Ascending aorta (tissue), 2 donors: ENCODE data around the gene TMEM135. TPM values are rescaled to one million over a fixed set of nuclear protein-coding genes. Genes with fewer than 3 reads are reported as not detected.

Experiments used
- DNase-seq, 2 donors: peaks; one replicate each; pipeline ENCODE4 v3.0.0-alpha.2; 2019; ENCODE audit warnings: low spot score in 2 of 2
- H3K27ac ChIP-seq, 2 donors: fragments of 200-600 bp; sonication (generic); one replicate each; pipeline ENCODE4 v1.5.1; 2016 to 2017; ENCODE audit warnings: mild to moderate bottlenecking in 1 of 2
- H3K27me3 ChIP-seq: fragments of 200-600 bp; sonication (generic); one replicate; pipeline ENCODE4 v1.5.1; 2017
- H3K36me3 ChIP-seq, 2 donors: fragments of 200-600 bp; sonication (generic); one replicate each; pipeline ENCODE4 v1.5.1; 2016
- H3K4me1 ChIP-seq, 2 donors: fragments of 200-600 bp; sonication (generic); one replicate each; pipeline ENCODE4 v1.5.1; 2016 to 2017; ENCODE audit warnings: mild to moderate bottlenecking in 1 of 2
- H3K4me3 ChIP-seq, 2 donors: fragments of 200-600 bp; sonication (generic); one replicate each; pipeline ENCODE4 v1.5.1; 2016 to 2017; ENCODE audit warnings: mild to moderate bottlenecking in 1 of 2
- H3K9me3 ChIP-seq, 2 donors: fragments of 200-600 bp; sonication (generic); one replicate each; pipeline ENCODE4 v1.5.1; 2016
- CTCF ChIP-seq, 3 experiments: fragments of 200-600 bp in 2 of 3; fragments of 450-650 bp in 1 of 3; sonication (generic) in 2 of 3; IDR thresholded peaks; one replicate each; pipeline ENCODE4 v1.5.1; 2016 to 2019; ENCODE audit warnings: antibody characterized with exemption in 3 of 3, mild to moderate bottlenecking in 1 of 3, moderate library complexity in 1 of 3
- intact Hi-C: fragments of 100-400 bp; cut with DNase I; formaldehyde crosslinking; loops from one replicate; pipeline ENCODE4 v1.15.1; 2023
- total RNA-seq: library from RNA; depleted of rRNA; stranded (reverse); fragments of >200 nt; gene quantifications from one replicate; pipeline ENCODE4 v1.1.0, GENCODE V29; 2016

The TMEM135 gene
- total RNA-seq, 1 donor from 2014 or later: 18.4 TPM

- DNase-seq: no peak
These were observed 328.6 kb downstream of the TMEM135 start for GRCh38 chr11:87366346-87366745.

DNA sequence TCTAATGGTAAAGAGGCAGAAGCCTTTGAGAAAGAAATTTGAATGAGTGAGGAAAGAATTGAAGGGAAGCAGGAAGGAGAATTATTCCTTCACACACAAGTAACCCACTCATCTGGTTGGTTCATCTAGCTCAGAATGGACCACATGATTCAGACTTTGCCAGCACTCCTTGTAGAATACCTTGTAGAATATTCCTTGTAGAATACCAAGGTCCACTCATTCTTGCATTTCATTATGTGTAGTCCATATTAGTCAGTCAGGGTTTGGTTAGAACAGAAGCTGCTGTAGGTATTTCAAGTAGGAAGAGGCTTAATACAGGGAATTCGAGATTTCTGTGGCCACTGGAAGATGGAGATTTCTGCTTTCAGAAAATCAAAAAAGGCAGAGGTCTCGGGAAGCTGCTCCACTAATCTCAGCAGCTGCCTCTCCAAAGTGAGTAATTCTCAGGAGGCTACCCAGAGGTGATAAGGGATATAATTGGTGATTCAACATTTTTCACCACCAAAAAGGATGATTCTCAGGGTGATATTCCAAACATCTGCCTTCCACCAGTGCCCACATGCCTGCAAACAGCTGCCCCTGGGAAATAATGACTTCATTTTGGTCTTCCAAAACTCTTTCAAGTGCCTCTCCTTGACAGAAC, 329.1 kb downstream of the TMEM135 start:
- intact Hi-C loops: no loop called here
- H3K36me3 ChIP-seq: no peaks in the 10 kb centered on the region
- DNase-seq: no peak
- H3K9me3 ChIP-seq: no peaks in the 10 kb centered on the region
- no peak for TF ChIP-seq CTCF (IDR thresholded peaks at IDR 0.05)
- no peaks in the 10 kb centered on the region for H3K27me3 ChIP-seq
- no peak overlapping the region for H3K4me3 ChIP-seq
- no peaks in the 10 kb centered on the region for H3K4me1 ChIP-seq
- H3K27ac ChIP-seq: no peak overlapping the region

More at GRCh38 chr11:87366346-87366745, 328.6 kb downstream of the TMEM135 start:
- no peaks in the 10 kb centered on the region for H3K36me3 ChIP-seq
- intact Hi-C loops: no loop called here
- no peaks in the 10 kb centered on the region for H3K27me3 ChIP-seq
- no peaks in the 10 kb centered on the region for H3K4me1 ChIP-seq
- H3K9me3 ChIP-seq: no peaks in the 10 kb centered on the region
- no peak for TF ChIP-seq CTCF (IDR thresholded peaks at IDR 0.05)
- no peak overlapping the region for H3K27ac ChIP-seq
- no peak overlapping the region for H3K4me3 ChIP-seq

DNA sequence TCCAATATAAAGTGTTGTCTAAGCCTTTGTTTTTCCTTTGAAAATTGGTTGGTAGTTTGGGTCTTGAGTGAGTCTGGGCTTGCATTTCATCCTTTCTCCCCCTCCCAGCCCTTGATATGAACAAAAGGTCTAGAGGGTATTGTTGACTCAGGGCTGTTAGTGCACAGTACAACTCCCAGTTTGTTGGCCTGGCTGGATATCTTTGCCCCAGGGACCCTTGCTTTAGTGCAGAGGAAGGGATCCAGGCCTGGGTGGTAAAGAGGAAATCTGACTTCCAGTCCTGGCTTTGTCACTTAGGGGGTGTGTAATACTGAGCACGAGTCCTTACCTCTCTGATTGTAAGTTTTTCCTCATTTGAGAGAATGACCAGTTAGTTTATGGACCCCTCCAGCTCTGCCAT, 330.4 kb downstream of the TMEM135 start:
- Histone ChIP-seq H3K27me3 (no peaks in the 10 kb centered on the region), H3K27ac (no peak overlapping the region), H3K9me3 (no peaks in the 10 kb centered on the region), H3K4me3 (no peak overlapping the region), H3K4me1 (no peaks in the 10 kb centered on the region), H3K36me3 (no peaks in the 10 kb centered on the region)
- no peak for DNase-seq
- intact Hi-C loops: no loop called here
- no peak for TF ChIP-seq CTCF (IDR thresholded peaks at IDR 0.05)

- Histone ChIP-seq H3K4me3 (no peak overlapping the region), H3K27me3 (no peaks in the 10 kb centered on the region), H3K36me3 (no peaks in the 10 kb centered on the region), H3K4me1 (no peaks in the 10 kb centered on the region), H3K27ac (no peak overlapping the region), H3K9me3 (no peaks in the 10 kb centered on the region)
- no peak for TF ChIP-seq CTCF (IDR thresholded peaks at IDR 0.05)
- DNase-seq: no peak
- intact Hi-C loops: no loop called here
These were observed 331.2 kb downstream of the TMEM135 start for GRCh38 chr11:87368858-87369480.

DNA sequence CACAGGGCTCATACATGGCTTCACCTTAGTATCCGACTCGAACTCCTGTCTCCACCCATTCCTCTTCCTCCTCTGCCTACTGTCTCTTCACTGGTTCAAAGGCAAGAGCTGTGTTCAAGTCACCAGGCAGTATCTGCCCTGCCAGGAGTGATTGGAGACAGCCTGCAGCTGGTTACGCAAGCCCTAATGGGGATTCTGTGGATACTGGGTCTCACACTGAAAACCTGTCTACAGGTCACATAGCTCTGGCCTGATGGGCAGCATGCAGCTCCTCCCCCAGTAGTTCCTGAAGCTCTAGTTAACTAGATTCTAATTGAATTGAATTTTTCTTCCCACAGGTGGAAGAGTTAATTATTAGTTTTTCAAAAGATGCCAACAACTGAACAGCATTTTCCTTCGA, 332.2 kb downstream of the TMEM135 start:
- Histone ChIP-seq H3K36me3 (no peaks in the 10 kb centered on the region), H3K27ac (no peak overlapping the region), H3K4me3 (no peak overlapping the region), H3K9me3 (no peaks in the 10 kb centered on the region), H3K4me1 (no peaks in the 10 kb centered on the region), H3K27me3 (no peaks in the 10 kb centered on the region)
- intact Hi-C loops: no loop called here
- TF ChIP-seq CTCF (IDR thresholded peaks at IDR 0.05): no peak
- DNase-seq: no peak
